Measurements from ENCODE around the gene KREMEN1.

The KREMEN1 gene

GRCh38 chr22:29098296-29098695 lies 25.5 kb downstream of the KREMEN1 start:
- H3K9ac ChIP-seq (ENCODE audit: insufficient read length): no peak overlapping the region
- no peak for DNase-seq (ENCODE audit: low read depth, low spot score)
- H3K9me3 ChIP-seq (ENCODE audit: low read depth, low read length): no peaks in the 10 kb centered on the region
- TF ChIP-seq FOXP2 (optimal IDR thresholded peaks at IDR 0.05; ENCODE audit: control extremely low read depth, extremely low read length, insufficient read depth) (no peak), POLR2AphosphoS5 (IDR thresholded peaks at IDR 0.05; ENCODE audit: borderline replicate concordance, low read depth, low read length) (no peak), EZH2 (IDR thresholded peaks at IDR 0.05) (no peak)
- no peak overlapping the region for H3K4me3 ChIP-seq
- no peak overlapping the region for H3K27ac ChIP-seq
- H3K36me3 ChIP-seq (ENCODE audit: insufficient read depth, low read length): no peaks in the 10 kb centered on the region

GRCh38 chr22:29102300-29102699 lies 29.5 kb downstream of the KREMEN1 start:
- TF ChIP-seq FOXP2 (optimal IDR thresholded peaks at IDR 0.05; ENCODE audit: control extremely low read depth, extremely low read length, insufficient read depth) (no peak), POLR2AphosphoS5 (IDR thresholded peaks at IDR 0.05; ENCODE audit: borderline replicate concordance, low read depth, low read length) (no peak), EZH2 (IDR thresholded peaks at IDR 0.05) (no peak)
- Histone ChIP-seq H3K36me3 (ENCODE audit: insufficient read depth, low read length) (no peaks in the 10 kb centered on the region), H3K4me3 (no peak overlapping the region), H3K9ac (ENCODE audit: insufficient read length) (no peak overlapping the region), H3K9me3 (ENCODE audit: low read depth, low read length) (no peaks in the 10 kb centered on the region), H3K27ac (no peak overlapping the region)
- no peak for DNase-seq (ENCODE audit: low read depth, low spot score)

GRCh38 chr22:29103121-29103520 lies 30.3 kb downstream of the KREMEN1 start:
- Histone ChIP-seq H3K27ac (no peak overlapping the region), H3K36me3 (ENCODE audit: insufficient read depth, low read length) (no peaks in the 10 kb centered on the region), H3K9me3 (ENCODE audit: low read depth, low read length) (no peaks in the 10 kb centered on the region), H3K9ac (ENCODE audit: insufficient read length) (no peak overlapping the region), H3K4me3 (no peak overlapping the region)
- no peak for DNase-seq (ENCODE audit: low read depth, low spot score)
- TF ChIP-seq FOXP2 (optimal IDR thresholded peaks at IDR 0.05; ENCODE audit: control extremely low read depth, extremely low read length, insufficient read depth): no peak
- no peak for TF ChIP-seq EZH2 (IDR thresholded peaks at IDR 0.05)
- TF ChIP-seq POLR2AphosphoS5 (IDR thresholded peaks at IDR 0.05; ENCODE audit: borderline replicate concordance, low read depth, low read length): no peak

- TF ChIP-seq EZH2 (IDR thresholded peaks at IDR 0.05): no peak
- TF ChIP-seq FOXP2 (optimal IDR thresholded peaks at IDR 0.05; ENCODE audit: control extremely low read depth, extremely low read length, insufficient read depth): no peak
- TF ChIP-seq POLR2AphosphoS5 (IDR thresholded peaks at IDR 0.05; ENCODE audit: borderline replicate concordance, low read depth, low read length): no peak
- no peak for DNase-seq (ENCODE audit: low read depth, low spot score)
- no peak overlapping the region for H3K4me3 ChIP-seq
- H3K9ac ChIP-seq (ENCODE audit: insufficient read length): no peak overlapping the region
- H3K9me3 ChIP-seq (ENCODE audit: low read depth, low read length): no peaks in the 10 kb centered on the region
- H3K36me3 ChIP-seq (ENCODE audit: insufficient read depth, low read length): no peaks in the 10 kb centered on the region
- no peak overlapping the region for H3K27ac ChIP-seq
These were observed 32.6 kb downstream of the KREMEN1 start for GRCh38 chr22:29105468-29105867.

- H3K9ac ChIP-seq (ENCODE audit: insufficient read length): no peak overlapping the region
- no peak overlapping the region for H3K27ac ChIP-seq
- no peak for TF ChIP-seq EZH2 (IDR thresholded peaks at IDR 0.05)
- no peak for TF ChIP-seq POLR2AphosphoS5 (IDR thresholded peaks at IDR 0.05; ENCODE audit: borderline replicate concordance, low read depth, low read length)
- TF ChIP-seq FOXP2 (optimal IDR thresholded peaks at IDR 0.05; ENCODE audit: control extremely low read depth, extremely low read length, insufficient read depth): no peak
- H3K36me3 ChIP-seq (ENCODE audit: insufficient read depth, low read length): no peaks in the 10 kb centered on the region
- no peaks in the 10 kb centered on the region for H3K9me3 ChIP-seq (ENCODE audit: low read depth, low read length)
- no peak overlapping the region for H3K4me3 ChIP-seq
- no peak for DNase-seq (ENCODE audit: low read depth, low spot score)
These were observed 34.0 kb downstream of the KREMEN1 start for GRCh38 chr22:29106839-29107238.

- no peak for DNase-seq (ENCODE audit: low read depth, low spot score)
- Histone ChIP-seq H3K27ac (no peak overlapping the region), H3K36me3 (ENCODE audit: insufficient read depth, low read length) (no peaks in the 10 kb centered on the region), H3K9me3 (ENCODE audit: low read depth, low read length) (no peaks in the 10 kb centered on the region), H3K9ac (ENCODE audit: insufficient read length) (no peak overlapping the region), H3K4me3 (no peak overlapping the region)
- TF ChIP-seq FOXP2 (optimal IDR thresholded peaks at IDR 0.05; ENCODE audit: control extremely low read depth, extremely low read length, insufficient read depth): no peak
- no peak for TF ChIP-seq POLR2AphosphoS5 (IDR thresholded peaks at IDR 0.05; ENCODE audit: borderline replicate concordance, low read depth, low read length)
- TF ChIP-seq EZH2 (IDR thresholded peaks at IDR 0.05): no peak
These were observed 35.3 kb downstream of the KREMEN1 start for GRCh38 chr22:29108137-29108536.

- Histone ChIP-seq H3K9me3 (ENCODE audit: low read depth, low read length) (no peaks in the 10 kb centered on the region), H3K36me3 (ENCODE audit: insufficient read depth, low read length) (no peaks in the 10 kb centered on the region), H3K9ac (ENCODE audit: insufficient read length) (no peak overlapping the region), H3K27ac (no peak overlapping the region), H3K4me3 (no peak overlapping the region)
- TF ChIP-seq POLR2AphosphoS5 (IDR thresholded peaks at IDR 0.05; ENCODE audit: borderline replicate concordance, low read depth, low read length) (no peak), EZH2 (IDR thresholded peaks at IDR 0.05) (no peak), FOXP2 (optimal IDR thresholded peaks at IDR 0.05; ENCODE audit: control extremely low read depth, extremely low read length, insufficient read depth) (no peak)
- DNase-seq (ENCODE audit: low read depth, low spot score): no peak
These were observed 37.0 kb downstream of the KREMEN1 start for GRCh38 chr22:29109822-29110221.

GRCh38 chr22:29110946-29111345 lies 38.1 kb downstream of the KREMEN1 start:
- no peak for TF ChIP-seq POLR2AphosphoS5 (IDR thresholded peaks at IDR 0.05; ENCODE audit: borderline replicate concordance, low read depth, low read length)
- TF ChIP-seq EZH2 (IDR thresholded peaks at IDR 0.05): no peak
- TF ChIP-seq FOXP2 (optimal IDR thresholded peaks at IDR 0.05; ENCODE audit: control extremely low read depth, extremely low read length, insufficient read depth): no peak
- no peak for DNase-seq (ENCODE audit: low read depth, low spot score)
- no peaks in the 10 kb centered on the region for H3K9me3 ChIP-seq (ENCODE audit: low read depth, low read length)
- no peak overlapping the region for H3K9ac ChIP-seq (ENCODE audit: insufficient read length)
- no peak overlapping the region for H3K4me3 ChIP-seq
- H3K27ac ChIP-seq: no peak overlapping the region
- H3K36me3 ChIP-seq (ENCODE audit: insufficient read depth, low read length): no peaks in the 10 kb centered on the region

- Histone ChIP-seq H3K9ac (ENCODE audit: insufficient read length) (no peak overlapping the region), H3K4me3 (no peak overlapping the region), H3K36me3 (ENCODE audit: insufficient read depth, low read length) (no peaks in the 10 kb centered on the region), H3K27ac (no peak overlapping the region), H3K9me3 (ENCODE audit: low read depth, low read length) (no peaks in the 10 kb centered on the region)
- TF ChIP-seq EZH2 (IDR thresholded peaks at IDR 0.05) (no peak), FOXP2 (optimal IDR thresholded peaks at IDR 0.05; ENCODE audit: control extremely low read depth, extremely low read length, insufficient read depth) (no peak), POLR2AphosphoS5 (IDR thresholded peaks at IDR 0.05; ENCODE audit: borderline replicate concordance, low read depth, low read length) (no peak)
- no peak for DNase-seq (ENCODE audit: low read depth, low spot score)
These were observed 39.3 kb downstream of the KREMEN1 start for GRCh38 chr22:29112121-29112520.

All from SK-N-MC (cell line).